Neural progenitor cell (in vitro differentiated cells): ENCODE measurements around the gene PAM.

Source experiments
- EZH2 ChIP-seq: fragments of 200-600 bp; sonication (generic); IDR thresholded peaks from 2 replicates; pipeline ENCODE4 v1.6.1; 2017; ENCODE audit warnings: antibody characterized with exemption, mild to moderate bottlenecking, moderate library complexity
- TF ChIP-seq, protein P1 (sequence below): fragments of 200-600 bp; sonication (generic); IDR thresholded peaks from 2 replicates; pipeline ENCODE4 v1.5.1; 2017; ENCODE audit warnings: antibody characterized with exemption, mild to moderate bottlenecking

DNA sequence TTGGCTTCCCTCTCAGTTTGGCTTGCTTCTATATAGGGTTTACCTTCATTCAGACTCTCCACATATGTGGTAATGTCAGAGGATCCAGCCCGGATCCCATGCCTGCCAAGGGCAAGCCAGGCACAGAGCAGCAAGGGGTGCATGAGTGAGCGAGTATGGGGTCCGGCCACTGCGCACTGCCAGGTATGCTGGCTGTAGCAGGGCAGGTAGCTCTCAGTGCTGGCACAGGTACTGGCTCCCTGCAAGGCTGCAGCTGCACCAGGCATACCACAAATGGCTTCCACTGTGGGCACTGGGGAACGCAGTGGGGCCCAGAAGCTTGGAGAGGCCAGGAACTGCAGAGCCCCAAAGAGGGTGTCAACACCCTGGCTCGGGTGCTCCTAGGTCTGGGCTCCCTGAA is 278.6 kb downstream of the PAM start:
- TF ChIP-seq, protein P1, sequence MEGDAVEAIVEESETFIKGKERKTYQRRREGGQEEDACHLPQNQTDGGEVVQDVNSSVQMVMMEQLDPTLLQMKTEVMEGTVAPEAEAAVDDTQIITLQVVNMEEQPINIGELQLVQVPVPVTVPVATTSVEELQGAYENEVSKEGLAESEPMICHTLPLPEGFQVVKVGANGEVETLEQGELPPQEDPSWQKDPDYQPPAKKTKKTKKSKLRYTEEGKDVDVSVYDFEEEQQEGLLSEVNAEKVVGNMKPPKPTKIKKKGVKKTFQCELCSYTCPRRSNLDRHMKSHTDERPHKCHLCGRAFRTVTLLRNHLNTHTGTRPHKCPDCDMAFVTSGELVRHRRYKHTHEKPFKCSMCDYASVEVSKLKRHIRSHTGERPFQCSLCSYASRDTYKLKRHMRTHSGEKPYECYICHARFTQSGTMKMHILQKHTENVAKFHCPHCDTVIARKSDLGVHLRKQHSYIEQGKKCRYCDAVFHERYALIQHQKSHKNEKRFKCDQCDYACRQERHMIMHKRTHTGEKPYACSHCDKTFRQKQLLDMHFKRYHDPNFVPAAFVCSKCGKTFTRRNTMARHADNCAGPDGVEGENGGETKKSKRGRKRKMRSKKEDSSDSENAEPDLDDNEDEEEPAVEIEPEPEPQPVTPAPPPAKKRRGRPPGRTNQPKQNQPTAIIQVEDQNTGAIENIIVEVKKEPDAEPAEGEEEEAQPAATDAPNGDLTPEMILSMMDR, result no peak
- no peak for TF ChIP-seq EZH2
